GM12891 (cell line): Measurements from ENCODE around the gene SMG1.

ENCODE experiments used
- DNase-seq: peaks from one replicate; pipeline ENCODE4 v3.0.0; 2011; ENCODE audit warnings: low spot score; ENCODE audit not compliant: insufficient read length
- FAIRE-seq: peaks from 2 replicates; lab custom pipeline; 2011; peaks lifted over from hg19 to GRCh38; lab: Jason Lieb, UNC
- PAX5 ChIP-seq: IDR thresholded peaks from 2 replicates; pipeline ENCODE4 v1.6.1; 2011; ENCODE audit warnings: low read length, moderate library complexity, mild to moderate bottlenecking; ENCODE audit not compliant: insufficient read depth, severe bottlenecking
- POLR2A ChIP-seq: IDR thresholded peaks from 2 replicates; pipeline ENCODE4 v1.6.1; 2011; ENCODE audit warnings: low read depth, low read length, control low read depth
- POLR2AphosphoS5 ChIP-seq: IDR thresholded peaks from 2 replicates; pipeline ENCODE4 v1.6.1; 2011; ENCODE audit warnings: low read depth, low read length, control low read depth
- POU2F2 ChIP-seq: IDR thresholded peaks from 2 replicates; pipeline ENCODE4 v1.6.1; 2011; ENCODE audit warnings: low read depth, mild to moderate bottlenecking, control low read depth, low read length, moderate library complexity
- SPI1 ChIP-seq: IDR thresholded peaks from 2 replicates; pipeline ENCODE4 v1.6.1; 2011; ENCODE audit warnings: low read depth, low read length, control low read depth
- TAF1 ChIP-seq: IDR thresholded peaks from 2 replicates; pipeline ENCODE4 v1.6.1; 2011; ENCODE audit warnings: low read depth, low read length, control low read depth

Gene SMG1

GRCh38 chr16:18805257-18805773, 120.9 kb downstream of the SMG1 start:
- TF ChIP-seq SPI1 (peak; percentile 44; the same call in 1 of the 2 replicates), PAX5 (no peak)
- no peak for FAIRE-seq
- no peak for DNase-seq

GRCh38 chr16:18804540-18804939, 121.7 kb downstream of the SMG1 start:
- DNase-seq (no peak), FAIRE-seq (no peak)
- TF ChIP-seq POLR2AphosphoS5 = no peak
- no peak for TF ChIP-seq PAX5
- no peak for TF ChIP-seq SPI1
- TF ChIP-seq TAF1 = no peak
- no peak for TF ChIP-seq POU2F2
- no peak for TF ChIP-seq POLR2A

- no peak for TF ChIP-seq TAF1
- peak; percentile 32; the same call in 1 of the 2 replicates for TF ChIP-seq SPI1
- no peak for DNase-seq
- no peak for FAIRE-seq
These were observed 122.4 kb downstream of the SMG1 start for GRCh38 chr16:18803569-18804462.

GRCh38 chr16:18802767-18803343, 123.4 kb downstream of the SMG1 start:
- FAIRE-seq (no peak), DNase-seq (no peak)
- no peak for TF ChIP-seq SPI1
- TF ChIP-seq POU2F2 = no peak
- no peak for TF ChIP-seq POLR2A
- TF ChIP-seq TAF1 = no peak
- no peak for TF ChIP-seq POLR2AphosphoS5
- TF ChIP-seq PAX5 = no peak

- FAIRE-seq = peak; percentile 98
These were observed 124.8 kb downstream of the SMG1 start, which contains the start of gene ARL6IP1 for GRCh38 chr16:18801145-18801972. Gene ARL6IP1, minus strand, starts transcription at chr16:18801549. Its CDS starts 83 bp downstream, at chr16:18801466.

GRCh38 chr16:18800775-18801144, 125.4 kb downstream of the SMG1 start:
- no peak for FAIRE-seq
- TF ChIP-seq POU2F2 (0 out of 2 replicates have a peak, but pooled peaks have one; percentile 18), POLR2A (no peak), PAX5 (no peak), SPI1 (no peak), POLR2AphosphoS5 (no peak)
- DNase-seq = no peak

More at GRCh38 chr16:18801145-18801972, 124.8 kb downstream of the SMG1 start, which contains the start of gene ARL6IP1:
- peak; percentile 92 for DNase-seq
- TF ChIP-seq POU2F2 (peak; percentile 88), POLR2A (peak; percentile 99), POLR2AphosphoS5 (peak; percentile 99), PAX5 (no peak), TAF1 (peak; percentile 93), SPI1 (peak; percentile 76)

GRCh38 chr16:18800293-18800692, 125.9 kb downstream of the SMG1 start:
- DNase-seq = no peak
- FAIRE-seq = no peak
- TF ChIP-seq SPI1 = no peak
- TF ChIP-seq TAF1 = no peak
- 0 out of 2 replicates have a peak, but pooled peaks have one; percentile 6 for TF ChIP-seq POLR2AphosphoS5
- no peak for TF ChIP-seq PAX5

- FAIRE-seq = no peak
- no peak for DNase-seq
- TF ChIP-seq TAF1 (no peak), SPI1 (no peak), POLR2A (no peak), POLR2AphosphoS5 (no peak), POU2F2 (no peak)
These were observed 126.7 kb downstream of the SMG1 start for GRCh38 chr16:18799500-18799899.

GRCh38 chr16:18797746-18798145, 128.5 kb downstream of the SMG1 start:
- no peak for FAIRE-seq
- TF ChIP-seq POLR2AphosphoS5 = no peak
- no peak for TF ChIP-seq PAX5
- TF ChIP-seq POU2F2 = no peak
- TF ChIP-seq TAF1 = no peak
- no peak for TF ChIP-seq POLR2A
- no peak for TF ChIP-seq SPI1

More at GRCh38 chr16:18797746-18798145, 128.5 kb downstream of the SMG1 start:
- DNase-seq = no peak
